HepG2 (cell line): ENCODE results near the gene CFAP300. TPM values are rescaled to one million over a fixed set of nuclear protein-coding genes. Genes with fewer than 3 reads are reported as not detected.

Source experiments
- AGO2 ChIP-seq: fragments of 200-400 bp; formaldehyde crosslinking; optimal IDR thresholded peaks from 2 replicates; pipeline ENCODE3; 2017; ENCODE audit warnings: mild to moderate bottlenecking, low read depth, low read length, moderate library complexity
- ATF4 ChIP-seq, 2 experiments: fragments of 450-650 bp in 1 of 2; sonication (generic) in 1 of 2; formaldehyde crosslinking; IDR thresholded peaks; 2 replicates each; pipeline versions ENCODE4 v1.5.0 to v1.8.0; 2020 to 2022; ENCODE audit warnings: mild to moderate bottlenecking in 1 of 2, missing genetic modification reagents in 1 of 2
- CENPT ChIP-seq: sonication (generic); formaldehyde crosslinking; IDR thresholded peaks from 2 replicates; pipeline ENCODE4 v1.8.0; 2022; ENCODE audit warnings: low read depth, mild to moderate bottlenecking, moderate library complexity, missing genetic modification reagents
- ETV6 ChIP-seq: sonication (generic); formaldehyde crosslinking; conservative IDR thresholded peaks from 2 replicates; pipeline ENCODE4 v1.4.0; 2020; ENCODE audit warnings: missing genetic modification reagents
- JUND ChIP-seq: sonication (generic); formaldehyde crosslinking; IDR thresholded peaks from 2 replicates; pipeline ENCODE4 v1.8.0; 2022; ENCODE audit warnings: mild to moderate bottlenecking, missing genetic modification reagents
- KLF9 ChIP-seq: IDR thresholded peaks from 2 replicates; pipeline ENCODE4 v1.6.1; 2016; ENCODE audit warnings: low read depth
- MEIS2 ChIP-seq: sonication (generic); formaldehyde crosslinking; IDR thresholded peaks from 2 replicates; pipeline ENCODE4 v1.9.0; 2021; ENCODE audit warnings: mild to moderate bottlenecking, missing genetic modification reagents
- SNAPC5 ChIP-seq: sonication (generic); formaldehyde crosslinking; IDR thresholded peaks from 2 replicates; pipeline ENCODE4 v1.8.1; 2023; ENCODE audit warnings: mild to moderate bottlenecking, missing genetic modification reagents, borderline replicate concordance
- TEAD2 ChIP-seq: sonication (generic); formaldehyde crosslinking; IDR thresholded peaks from 2 replicates; pipeline ENCODE4 v1.9.0; 2021; ENCODE audit warnings: missing genetic modification reagents
- TMF1 ChIP-seq: sonication (generic); formaldehyde crosslinking; IDR thresholded peaks from 2 replicates; pipeline ENCODE4 v1.8.1; 2022; ENCODE audit warnings: low read depth, missing genetic modification reagents
- TOPORS ChIP-seq: sonication (generic); formaldehyde crosslinking; IDR thresholded peaks from 2 replicates; pipeline ENCODE4 v1.8.0; 2023; ENCODE audit warnings: mild to moderate bottlenecking, missing genetic modification reagents
- ZBTB2 ChIP-seq: sonication (generic); formaldehyde crosslinking; IDR thresholded peaks from 2 replicates; pipeline ENCODE4 v1.8.0; 2022; ENCODE audit warnings: low read depth, missing genetic modification reagents
- ZFP36L1 ChIP-seq: sonication (generic); formaldehyde crosslinking; IDR thresholded peaks from 2 replicates; pipeline ENCODE4 v1.8.0; 2022; ENCODE audit warnings: mild to moderate bottlenecking, missing genetic modification reagents, moderate library complexity
- ZNF280D ChIP-seq: sonication (generic); formaldehyde crosslinking; IDR thresholded peaks from 2 replicates; pipeline ENCODE4 v1.5.1; 2020; ENCODE audit warnings: mild to moderate bottlenecking, missing genetic modification reagents
- ZNF558 ChIP-seq: sonication (generic); formaldehyde crosslinking; IDR thresholded peaks from 2 replicates; pipeline ENCODE4 v1.9.0; 2022; ENCODE audit warnings: mild to moderate bottlenecking, missing genetic modification reagents, borderline replicate concordance
- ZNF713 ChIP-seq: sonication (generic); formaldehyde crosslinking; IDR thresholded peaks from 2 replicates; pipeline ENCODE4 v1.4.0; 2020; ENCODE audit warnings: mild to moderate bottlenecking, missing genetic modification reagents
- ZNF75D ChIP-seq: sonication (generic); formaldehyde crosslinking; IDR thresholded peaks from 2 replicates; pipeline ENCODE4 v1.8.1; 2023; ENCODE audit warnings: missing genetic modification reagents, mild to moderate bottlenecking, borderline replicate concordance
- ZNF788 ChIP-seq: sonication (generic); formaldehyde crosslinking; IDR thresholded peaks from 2 replicates; pipeline ENCODE4 v1.5.0; 2020; ENCODE audit warnings: mild to moderate bottlenecking, missing genetic modification reagents, borderline replicate concordance
- polyA plus RNA-seq, 8 experiments: library from polyadenylated mRNA; depleted of rRNA in 3 of 8; stranded (reverse) in 7 of 8; unstranded in 1 of 8; fragments of >200 nt; fragmentation: Illumina TruSeq in 4 of 8; extraction: Trizol in 4 of 8; gene quantifications; 2 replicates each; pipeline versions ENCODE4 v1.2.1 to v1.2.3, GENCODE V29; 2011 to 2016; ENCODE audit warnings: low read depth in 4 of 8, missing spikeins in 1 of 8, mixed read lengths in 1 of 8; ENCODE audit not compliant: insufficient read depth in 1 of 8
- total RNA-seq, 5 experiments: library from RNA; depleted of rRNA; stranded (reverse); fragments of >200 nt; fragmentation: Illumina TruSeq; extraction: Trizol; gene quantifications; 2 replicates each; pipeline ENCODE4 v1.2.3, GENCODE V29; 2016; ENCODE audit warnings: low read depth in 1 of 5
- TF ChIP-seq, protein P1 (sequence below): IDR thresholded peaks from 2 replicates; pipeline ENCODE4 v1.6.1; 2012; ENCODE audit warnings: low read length, improper control_type of control experiment

Gene CFAP300
- total and polyA plus RNA-seq, 2 of the 13 experiments (the other 11 are each of a cell fraction or from before 2014, with no cell fraction given), result not detected

DNA sequence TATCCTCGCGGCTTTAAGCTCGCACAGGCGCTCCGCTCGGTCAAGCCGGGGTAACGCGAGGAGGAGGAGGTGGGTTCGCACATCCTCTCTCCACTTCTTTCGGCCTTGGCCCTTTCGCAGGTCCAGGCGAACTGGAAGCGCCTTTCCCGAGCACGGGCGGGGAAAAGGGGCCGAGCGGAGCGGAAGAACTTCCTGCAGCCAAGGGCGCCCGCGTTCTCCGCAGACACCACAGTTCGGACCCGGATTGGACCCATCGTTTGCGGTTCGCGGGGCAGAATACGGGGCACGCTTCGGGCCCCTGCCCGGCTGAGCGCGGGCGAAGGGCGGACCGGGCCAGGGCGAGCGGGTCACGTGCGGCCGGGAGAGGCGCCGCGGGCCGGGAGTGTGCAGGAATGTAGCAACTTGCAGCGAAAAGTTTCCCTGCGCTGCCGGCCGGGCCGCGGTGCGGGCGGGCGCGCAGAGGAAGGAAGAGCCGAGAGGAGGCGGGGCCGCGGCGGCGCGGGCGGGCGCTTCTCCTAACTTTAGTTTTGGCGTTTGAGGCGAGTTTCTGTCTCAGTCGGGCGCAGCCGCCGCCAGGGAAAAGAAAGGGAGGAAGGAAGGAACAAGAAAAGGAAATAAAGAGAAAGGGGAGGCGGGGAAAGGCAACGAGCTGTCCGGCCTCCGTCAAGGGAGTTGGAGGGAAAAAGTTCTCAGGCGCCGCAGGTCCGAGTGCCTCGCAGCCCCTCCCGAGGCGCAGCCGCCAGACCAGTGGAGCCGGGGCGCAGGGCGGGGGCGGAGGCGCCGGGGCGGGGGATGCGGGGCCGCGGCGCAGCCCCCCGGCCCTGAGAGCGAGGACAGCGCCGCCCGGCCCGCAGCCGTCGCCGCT, 62.9 kb downstream of the CFAP300 start, which contains the start of gene YAP1 (continued):
- TF ChIP-seq ZNF280D (CRISPR knock-in tag) (peak; percentile 49; the same call in 1 of the 2 replicates), ATF4 (CRISPR knock-in tag; IDR thresholded peaks at IDR 0.05) (peak in 1 of 2 experiments; percentile 78; a peak in 2 of 4 replicates), TOPORS (CRISPR knock-in tag) (peak; percentile 95), ZNF713 (peak; percentile 34; the same call in 1 of the 2 replicates), ZNF558 (no peak), ETV6 (CRISPR knock-in tag) (peak; percentile 94; the same call in 1 of the 2 replicates), TEAD2 (CRISPR knock-in tag) (no peak), KLF9 (no peak), SNAPC5 (CRISPR knock-in tag) (peak; percentile 94), ZNF75D (CRISPR knock-in tag) (no peak), ZBTB2 (peak; percentile 81), AGO2 (peak; percentile 95), JUND (CRISPR knock-in tag) (0 out of 2 replicates have a peak, but pooled peaks have one; percentile 8), CENPT (CRISPR knock-in tag) (no peak), MEIS2 (CRISPR knock-in tag) (peak; percentile 78; the same call in 1 of the 2 replicates), TMF1 (CRISPR knock-in tag) (peak; percentile 97), ZFP36L1 (CRISPR knock-in tag) (peak; percentile 29; the same call in 1 of the 2 replicates), ZNF788 (CRISPR knock-in tag) (peak; percentile 53; the same call in 1 of the 2 replicates)
- TF ChIP-seq, protein P1, sequence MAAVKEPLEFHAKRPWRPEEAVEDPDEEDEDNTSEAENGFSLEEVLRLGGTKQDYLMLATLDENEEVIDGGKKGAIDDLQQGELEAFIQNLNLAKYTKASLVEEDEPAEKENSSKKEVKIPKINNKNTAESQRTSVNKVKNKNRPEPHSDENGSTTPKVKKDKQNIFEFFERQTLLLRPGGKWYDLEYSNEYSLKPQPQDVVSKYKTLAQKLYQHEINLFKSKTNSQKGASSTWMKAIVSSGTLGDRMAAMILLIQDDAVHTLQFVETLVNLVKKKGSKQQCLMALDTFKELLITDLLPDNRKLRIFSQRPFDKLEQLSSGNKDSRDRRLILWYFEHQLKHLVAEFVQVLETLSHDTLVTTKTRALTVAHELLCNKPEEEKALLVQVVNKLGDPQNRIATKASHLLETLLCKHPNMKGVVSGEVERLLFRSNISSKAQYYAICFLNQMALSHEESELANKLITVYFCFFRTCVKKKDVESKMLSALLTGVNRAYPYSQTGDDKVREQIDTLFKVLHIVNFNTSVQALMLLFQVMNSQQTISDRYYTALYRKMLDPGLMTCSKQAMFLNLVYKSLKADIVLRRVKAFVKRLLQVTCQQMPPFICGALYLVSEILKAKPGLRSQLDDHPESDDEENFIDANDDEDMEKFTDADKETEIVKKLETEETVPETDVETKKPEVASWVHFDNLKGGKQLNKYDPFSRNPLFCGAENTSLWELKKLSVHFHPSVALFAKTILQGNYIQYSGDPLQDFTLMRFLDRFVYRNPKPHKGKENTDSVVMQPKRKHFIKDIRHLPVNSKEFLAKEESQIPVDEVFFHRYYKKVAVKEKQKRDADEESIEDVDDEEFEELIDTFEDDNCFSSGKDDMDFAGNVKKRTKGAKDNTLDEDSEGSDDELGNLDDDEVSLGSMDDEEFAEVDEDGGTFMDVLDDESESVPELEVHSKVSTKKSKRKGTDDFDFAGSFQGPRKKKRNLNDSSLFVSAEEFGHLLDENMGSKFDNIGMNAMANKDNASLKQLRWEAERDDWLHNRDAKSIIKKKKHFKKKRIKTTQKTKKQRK, result no peak
